Activated CD4-positive, alpha-beta T cell treated with anti-CD3 and anti-CD28 coated beads, Interleukin-2, amount 10 ng/mL, durations not matched to agents 24 days and 14 days (primary cell): Measurements from ENCODE around the gene PPP1R1C. TPM values are rescaled to one million over a fixed set of nuclear protein-coding genes. Genes with fewer than 3 reads are reported as not detected.
"Not testable (repeated sequence)": the region's sequence is repeated elsewhere in the genome, so short reads cannot be mapped to it uniquely, and the experiment has no call there.

Source experiments
- DNase-seq: peaks from one replicate; pipeline ENCODE4 v3.0.0; 2022
- H3K27ac Mint-ChIP-seq: one replicate; pipeline ENCODE4 v1.8.0; 2022; ENCODE audit warnings: mild to moderate bottlenecking, mixed read lengths
- H3K27me3 Mint-ChIP-seq: one replicate; pipeline ENCODE4 v1.8.0; 2022; ENCODE audit warnings: mixed read lengths
- H3K36me3 Mint-ChIP-seq: one replicate; pipeline ENCODE4 v1.8.0; 2022; ENCODE audit warnings: low read depth, mild to moderate bottlenecking, mixed read lengths
- H3K4me1 Mint-ChIP-seq: one replicate; pipeline ENCODE4 v1.8.0; 2021; ENCODE audit warnings: mixed read lengths
- H3K4me3 Mint-ChIP-seq: one replicate; pipeline ENCODE4 v1.8.0; 2022; ENCODE audit warnings: mild to moderate bottlenecking, moderate library complexity, mixed read lengths
- H3K9me3 Mint-ChIP-seq: one replicate; pipeline ENCODE4 v1.8.0; 2021; ENCODE audit warnings: mixed read lengths
- intact Hi-C: fragments of 100-400 bp; cut with micrococcal nuclease; formaldehyde crosslinking; loops from one replicate; pipeline ENCODE4 v1.15.1; 2023
- total RNA-seq: library from RNA; stranded (reverse); gene quantifications from 2 replicates; pipeline ENCODE4 v1.2.3, GENCODE V29; 2022

Gene PPP1R1C
- total RNA-seq, 1 donor from 2014 or later, result not detected

DNA sequence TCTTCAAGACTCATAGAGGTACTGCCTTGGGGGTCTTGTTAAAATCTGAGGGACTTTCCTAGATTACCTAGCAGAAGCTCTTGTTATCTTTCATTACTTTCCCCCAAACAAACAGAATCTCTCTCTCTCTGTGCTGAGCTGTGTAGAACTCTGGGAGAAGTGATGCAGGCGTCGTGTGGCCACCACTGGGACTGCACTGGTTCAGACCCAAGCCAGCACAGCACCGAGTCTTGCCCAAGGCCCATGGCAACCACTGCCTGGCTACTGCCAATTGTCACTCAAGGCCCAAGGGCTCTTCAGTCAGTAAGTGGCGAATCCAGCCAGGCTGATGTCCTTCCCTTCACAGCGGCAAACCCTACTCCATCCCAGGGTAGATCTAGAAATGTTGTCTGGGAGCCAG is 28.6 kb downstream of the PPP1R1C start:
- Mint-ChIP-seq H3K4me3 (no peak overlapping the region), H3K27me3 (no peaks in the 10 kb centered on the region)

DNA sequence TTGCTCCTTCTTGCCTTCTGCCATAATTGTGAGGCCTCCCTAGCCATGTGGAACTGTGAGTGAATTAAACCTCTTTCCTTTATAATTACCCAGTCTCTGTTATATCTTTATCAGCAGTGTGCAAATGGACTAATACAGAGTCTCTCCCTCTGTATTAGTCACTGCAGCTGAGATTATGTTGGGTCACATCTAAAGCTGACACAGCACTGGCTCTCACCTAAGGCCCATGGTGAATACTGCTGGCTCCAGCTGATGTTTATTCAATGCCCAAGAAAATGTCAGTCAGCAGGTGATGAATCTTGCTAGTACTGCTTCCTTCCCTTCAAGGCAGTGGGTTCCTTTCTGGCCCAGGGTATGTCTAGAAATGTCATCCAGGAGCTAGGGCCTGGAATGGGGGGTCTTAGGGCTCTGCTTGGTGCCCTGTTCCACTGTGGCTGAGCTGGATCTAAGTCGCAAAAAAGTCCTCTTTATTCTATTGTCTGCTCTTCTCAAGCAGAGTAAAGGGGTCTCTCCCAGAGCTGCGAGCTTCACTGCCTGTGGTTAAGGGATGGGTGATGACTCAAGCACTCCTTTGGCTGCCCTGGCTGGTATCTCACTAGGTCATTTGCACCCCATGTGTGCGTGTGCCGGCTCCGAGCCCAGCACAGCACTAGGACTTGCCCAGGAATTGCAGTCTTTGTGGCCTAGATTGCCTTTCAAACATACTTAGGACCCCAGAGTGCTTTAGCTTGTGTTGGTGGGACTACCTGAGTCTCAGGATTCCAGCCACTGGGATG is 29.9 kb downstream of the PPP1R1C start:
- no peaks in the 10 kb centered on the region for H3K9me3 Mint-ChIP-seq
- no peak overlapping the region for H3K4me3 Mint-ChIP-seq
- H3K27me3 Mint-ChIP-seq, result no peaks in the 10 kb centered on the region
- no peak overlapping the region for H3K27ac Mint-ChIP-seq
- no peak for DNase-seq
- intact Hi-C loops, result no loop called here
- no peaks in the 10 kb centered on the region for H3K4me1 Mint-ChIP-seq
- no peaks in the 10 kb centered on the region for H3K36me3 Mint-ChIP-seq

More for the DNA sequence above, 28.6 kb downstream of the PPP1R1C start:
- Mint-ChIP-seq H3K4me1 (no peaks in the 10 kb centered on the region), H3K36me3 (no peaks in the 10 kb centered on the region), H3K9me3 (no peaks in the 10 kb centered on the region), H3K27ac (no peak overlapping the region)
- DNase-seq, result no peak
- intact Hi-C loops, result no loop called here

DNA sequence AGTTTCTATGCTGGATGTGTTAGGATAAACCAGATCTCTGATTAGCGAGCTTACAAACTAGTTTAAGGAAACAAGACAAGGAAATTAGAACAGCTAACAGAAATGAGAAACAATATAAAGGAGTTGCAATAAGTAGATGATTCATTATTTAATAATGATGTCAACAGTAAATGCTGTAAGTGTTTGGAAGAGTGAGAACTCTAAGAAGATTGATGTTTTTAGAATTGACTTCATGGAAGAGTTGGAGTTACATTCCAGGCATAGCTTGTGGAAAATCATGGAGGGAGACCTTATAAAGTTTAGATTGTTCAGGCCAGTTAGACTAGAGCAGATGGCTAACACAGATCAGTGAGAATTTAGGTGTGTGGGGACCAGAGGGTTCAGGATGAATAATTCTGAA is 32.6 kb downstream of the PPP1R1C start:
- intact Hi-C loops, result no loop called here
- DNase-seq, result no peak
- Mint-ChIP-seq H3K36me3 (no peaks in the 10 kb centered on the region), H3K4me1 (no peaks in the 10 kb centered on the region), H3K27ac (no peak overlapping the region), H3K4me3 (no peak overlapping the region), H3K27me3 (no peaks in the 10 kb centered on the region), H3K9me3 (peaks cover 6% of the 10 kb centered on the region)

DNA sequence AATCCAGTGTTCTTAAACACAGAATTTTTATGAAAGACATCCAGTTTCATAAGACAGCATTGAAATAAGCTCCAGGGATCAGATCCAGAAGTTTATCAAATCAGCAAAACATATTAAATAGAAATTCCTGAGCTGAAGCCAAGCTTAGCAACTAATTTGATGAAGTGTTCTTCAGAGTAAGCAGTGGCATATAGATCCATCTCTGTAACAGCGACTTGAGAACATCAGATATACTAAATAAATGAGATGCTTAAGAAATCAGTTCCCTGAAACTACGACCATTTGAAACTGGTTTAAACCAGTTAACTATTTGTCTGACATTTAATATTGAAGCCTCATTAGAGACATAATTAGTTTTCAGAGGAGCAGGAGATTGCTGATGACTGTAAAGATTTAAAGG is 34.1 kb downstream of the PPP1R1C start:
- Mint-ChIP-seq H3K9me3 (peaks cover 7% of the 10 kb centered on the region), H3K4me3 (no peak overlapping the region), H3K36me3 (no peaks in the 10 kb centered on the region), H3K27me3 (no peaks in the 10 kb centered on the region), H3K27ac (no peak overlapping the region), H3K4me1 (no peaks in the 10 kb centered on the region)
- intact Hi-C loops, result no loop called here
- no peak for DNase-seq

DNA sequence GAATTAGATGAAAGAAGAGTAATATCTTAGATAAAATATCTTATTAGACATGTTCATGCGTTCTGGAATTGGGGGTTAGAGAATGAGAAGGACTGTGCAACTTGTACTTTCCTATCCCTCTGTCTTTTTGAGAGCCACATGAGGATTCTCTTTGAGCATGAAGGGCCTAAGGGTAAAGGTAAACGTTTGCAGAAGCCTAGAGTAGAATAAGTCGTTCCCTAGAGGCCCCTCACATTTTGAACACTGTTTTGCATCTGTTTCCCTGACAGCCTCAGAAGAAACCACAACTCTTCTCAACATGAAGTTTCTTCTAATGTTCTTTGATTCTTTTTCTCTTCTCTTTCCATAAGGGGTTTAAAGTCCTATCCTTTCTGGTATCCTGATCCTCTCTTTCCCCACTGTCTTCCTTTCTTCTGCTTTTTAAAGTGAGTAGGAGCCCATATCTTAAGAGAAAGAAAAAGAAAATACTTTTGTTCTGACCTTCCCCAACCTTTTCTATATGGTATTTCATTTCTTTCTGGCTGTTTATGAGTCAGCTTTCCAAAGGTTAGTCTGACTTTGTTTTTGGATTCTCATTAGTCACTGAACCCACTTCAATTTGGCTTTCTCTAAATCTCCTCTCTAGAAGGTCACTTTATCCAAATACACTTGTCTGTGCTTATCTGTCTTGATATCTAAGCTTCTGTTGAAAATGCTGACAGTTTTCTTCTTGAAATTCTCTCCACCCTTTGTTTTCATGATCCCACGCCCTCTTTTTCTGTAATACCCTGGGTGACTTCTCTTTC is 34.8 kb downstream of the PPP1R1C start:
- H3K4me1 Mint-ChIP-seq, result no peaks in the 10 kb centered on the region
- H3K4me3 Mint-ChIP-seq, result no peak overlapping the region
- no peaks in the 10 kb centered on the region for H3K36me3 Mint-ChIP-seq
- no peak overlapping the region for H3K27ac Mint-ChIP-seq
- intact Hi-C loops, result no loop called here
- H3K27me3 Mint-ChIP-seq, result no peaks in the 10 kb centered on the region
- DNase-seq, result no peak
- H3K9me3 Mint-ChIP-seq, result peaks cover 7% of the 10 kb centered on the region

DNA sequence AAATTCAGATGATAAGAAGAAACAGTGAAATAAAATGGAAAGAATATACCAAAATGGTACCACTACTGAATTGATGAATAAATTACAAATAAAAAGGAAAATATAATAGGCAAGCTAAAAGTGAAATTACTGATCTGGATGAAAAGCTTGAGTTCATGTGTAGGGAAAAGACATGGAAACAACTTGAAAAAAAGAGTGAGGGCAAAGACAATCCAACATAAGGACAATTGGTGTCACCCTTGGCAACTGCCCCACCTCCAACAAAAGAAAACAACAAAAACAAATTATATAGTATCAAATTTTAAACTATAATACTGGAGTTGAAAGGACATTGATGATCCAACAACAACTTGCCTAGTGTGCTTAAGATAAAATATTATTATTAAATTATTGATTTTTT is 37.6 kb downstream of the PPP1R1C start:
- Mint-ChIP-seq H3K4me3 (no peak overlapping the region), H3K9me3 (peaks cover 7% of the 10 kb centered on the region), H3K27ac (no peak overlapping the region), H3K4me1 (no peaks in the 10 kb centered on the region), H3K27me3 (no peaks in the 10 kb centered on the region), H3K36me3 (no peaks in the 10 kb centered on the region)
- intact Hi-C loops, result no loop called here
- DNase-seq, result no peak

DNA sequence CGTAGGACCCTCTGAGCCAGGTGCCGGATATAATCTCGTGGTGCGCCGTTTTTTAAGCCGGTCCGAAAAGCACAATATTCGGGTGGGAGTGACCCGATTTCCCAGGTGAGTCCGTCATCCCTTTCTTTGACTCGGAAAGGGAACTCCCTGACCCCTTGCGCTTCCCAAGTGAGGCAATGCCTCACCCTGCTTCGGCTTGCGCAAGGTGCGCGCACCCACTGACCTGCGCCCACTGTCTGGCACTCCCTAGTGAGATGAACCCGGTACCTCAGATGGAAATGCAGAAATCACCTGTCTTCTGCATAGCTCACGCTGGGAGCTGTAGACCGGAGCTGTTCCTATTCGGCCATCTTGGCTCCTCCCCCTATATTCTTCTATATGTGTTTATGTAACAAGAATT is 45.2 kb downstream of the PPP1R1C start:
- H3K9me3 Mint-ChIP-seq, H3K27ac Mint-ChIP-seq, intact Hi-C loops, H3K4me3 Mint-ChIP-seq, H3K36me3 Mint-ChIP-seq, H3K27me3 Mint-ChIP-seq, H3K4me1 Mint-ChIP-seq, DNase-seq: not testable (repeated sequence)

DNA sequence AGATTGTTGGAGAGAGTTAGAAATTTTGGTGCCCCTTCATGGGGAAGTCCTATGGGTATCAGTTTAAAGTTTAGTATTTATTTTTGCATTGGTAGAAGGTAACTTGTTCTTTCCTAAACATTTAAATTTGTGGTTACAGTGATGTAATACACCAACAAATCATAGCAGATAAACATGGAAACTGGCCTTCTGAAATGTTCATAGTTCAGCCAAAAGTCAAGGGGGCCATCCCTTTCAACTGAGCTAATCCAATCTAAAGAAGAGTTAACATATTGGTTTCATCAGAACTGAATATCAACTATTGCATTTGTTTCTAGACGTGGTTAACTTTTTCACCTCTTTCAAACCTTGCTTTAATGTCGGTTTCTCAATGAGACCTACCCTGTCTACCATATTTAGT is 46.3 kb downstream of the PPP1R1C start:
- Mint-ChIP-seq H3K9me3 (no peaks in the 10 kb centered on the region), H3K27ac (no peak overlapping the region), H3K27me3 (no peaks in the 10 kb centered on the region), H3K4me3 (no peak overlapping the region), H3K36me3 (no peaks in the 10 kb centered on the region), H3K4me1 (no peaks in the 10 kb centered on the region)
- intact Hi-C loops, result no loop called here
- DNase-seq, result no peak

DNA sequence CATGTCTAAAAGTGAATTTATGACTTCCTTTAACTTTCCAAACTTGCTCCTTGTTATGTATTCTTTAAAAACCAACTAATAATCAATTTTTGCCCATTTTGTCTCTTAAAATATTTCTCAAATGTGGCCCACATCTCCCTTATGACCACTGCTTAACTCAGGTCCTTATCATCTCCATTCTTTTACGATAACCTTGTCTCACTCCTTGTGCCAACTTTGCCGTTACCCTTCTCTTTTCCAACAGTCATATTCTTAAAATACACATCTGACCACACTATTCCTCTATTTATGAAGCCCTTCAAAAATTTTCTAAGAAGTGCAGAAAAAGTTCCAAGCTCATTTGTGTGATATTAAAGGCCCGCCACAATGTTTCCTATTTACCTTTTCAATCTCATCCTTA is 47.8 kb downstream of the PPP1R1C start:
- Mint-ChIP-seq H3K9me3 (no peaks in the 10 kb centered on the region), H3K27me3 (no peaks in the 10 kb centered on the region), H3K36me3 (no peaks in the 10 kb centered on the region), H3K4me1 (no peaks in the 10 kb centered on the region), H3K27ac (no peak overlapping the region), H3K4me3 (no peak overlapping the region)
- intact Hi-C loops, result no loop called here
- DNase-seq, result no peak

DNA sequence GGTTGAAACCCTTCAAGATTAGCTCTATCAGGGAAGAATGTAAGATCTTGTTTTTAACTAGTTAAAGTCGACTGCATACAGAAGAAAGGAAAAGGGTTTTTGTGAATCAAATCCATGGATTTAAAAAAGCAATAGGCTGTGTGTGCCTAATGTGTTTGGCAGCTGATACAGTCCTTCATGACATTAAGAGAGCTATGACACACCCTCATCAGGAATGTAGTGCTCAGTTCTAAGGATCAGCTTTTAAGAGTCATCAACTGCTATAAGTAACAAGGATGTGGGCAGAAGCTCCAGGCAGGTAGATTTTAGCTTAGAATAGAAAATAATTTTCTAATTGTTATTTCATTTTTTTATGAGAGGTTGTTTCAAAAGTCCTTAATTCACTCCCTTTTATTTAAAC is 52.9 kb downstream of the PPP1R1C start:
- H3K4me1 Mint-ChIP-seq, result no peaks in the 10 kb centered on the region
- no peak overlapping the region for H3K27ac Mint-ChIP-seq
- intact Hi-C loops, result no loop called here
- H3K36me3 Mint-ChIP-seq, result no peaks in the 10 kb centered on the region
- H3K27me3 Mint-ChIP-seq, result no peaks in the 10 kb centered on the region
- DNase-seq, result no peak
- H3K4me3 Mint-ChIP-seq, result no peak overlapping the region
- H3K9me3 Mint-ChIP-seq, result no peaks in the 10 kb centered on the region

DNA sequence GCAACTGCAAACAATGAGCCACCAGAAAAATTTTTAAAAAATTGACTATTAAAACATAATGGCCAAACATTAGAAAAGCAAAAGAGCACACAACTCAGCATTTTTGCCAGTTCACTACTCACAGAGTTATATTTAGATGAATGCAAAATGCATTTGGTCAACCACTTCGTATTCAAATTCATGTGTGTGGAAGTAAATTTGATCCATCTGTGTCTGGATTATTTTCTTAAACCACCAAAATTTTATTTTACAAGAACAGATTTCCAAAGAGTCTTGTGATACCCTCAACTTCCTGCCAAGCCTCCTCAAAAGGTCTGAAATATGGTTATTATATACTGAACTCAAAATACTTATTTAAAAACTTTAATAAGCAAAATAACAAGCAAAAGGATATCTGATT is 57.4 kb downstream of the PPP1R1C start:
- Mint-ChIP-seq H3K27ac (no peak overlapping the region), H3K27me3 (no peaks in the 10 kb centered on the region), H3K4me3 (no peak overlapping the region), H3K9me3 (no peaks in the 10 kb centered on the region), H3K36me3 (no peaks in the 10 kb centered on the region), H3K4me1 (no peaks in the 10 kb centered on the region)
- intact Hi-C loops, result no loop called here
- no peak for DNase-seq

DNA sequence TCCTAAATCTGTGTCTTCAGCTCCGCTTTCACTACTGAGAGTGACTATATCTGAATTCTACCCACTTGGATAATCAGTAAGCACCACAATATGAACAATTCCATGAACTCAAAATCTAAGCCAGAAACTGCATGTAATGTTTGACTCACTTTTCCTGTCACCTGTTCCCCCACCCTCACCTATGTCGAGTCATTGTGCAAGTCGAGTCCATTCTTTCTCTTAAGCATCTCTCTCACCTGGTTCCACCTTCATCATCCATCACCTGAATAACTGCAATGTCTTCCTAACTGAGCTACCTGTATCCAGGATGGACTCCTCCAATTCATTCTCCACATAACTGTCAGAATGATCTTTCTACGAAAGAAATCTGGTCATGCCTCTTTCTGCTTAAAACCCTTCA is 58.2 kb downstream of the PPP1R1C start:
- Mint-ChIP-seq H3K4me3 (no peak overlapping the region), H3K9me3 (no peaks in the 10 kb centered on the region), H3K36me3 (no peaks in the 10 kb centered on the region), H3K4me1 (no peaks in the 10 kb centered on the region), H3K27ac (no peak overlapping the region), H3K27me3 (no peaks in the 10 kb centered on the region)
- intact Hi-C loops, result no loop called here
- DNase-seq, result no peak

DNA sequence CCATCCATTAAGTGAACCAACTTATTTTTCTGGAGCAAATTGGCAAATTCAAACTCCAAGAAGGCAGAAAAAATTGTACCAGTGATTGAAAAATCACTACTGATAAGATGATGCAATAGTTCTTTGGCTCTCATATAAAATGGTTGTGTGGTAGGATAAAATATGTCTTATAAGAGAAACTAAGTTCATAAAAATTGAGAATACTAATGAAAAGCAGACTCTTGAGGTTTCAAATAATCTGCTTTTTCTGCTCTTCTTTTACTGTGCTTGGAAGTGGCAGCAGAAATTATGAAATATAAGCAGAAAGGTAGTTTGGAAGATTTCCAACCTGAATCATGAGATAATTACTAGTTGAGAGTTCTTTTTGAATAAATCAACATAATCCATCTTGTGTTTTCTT is 61.9 kb downstream of the PPP1R1C start:
- H3K9me3 Mint-ChIP-seq, result no peaks in the 10 kb centered on the region

DNA sequence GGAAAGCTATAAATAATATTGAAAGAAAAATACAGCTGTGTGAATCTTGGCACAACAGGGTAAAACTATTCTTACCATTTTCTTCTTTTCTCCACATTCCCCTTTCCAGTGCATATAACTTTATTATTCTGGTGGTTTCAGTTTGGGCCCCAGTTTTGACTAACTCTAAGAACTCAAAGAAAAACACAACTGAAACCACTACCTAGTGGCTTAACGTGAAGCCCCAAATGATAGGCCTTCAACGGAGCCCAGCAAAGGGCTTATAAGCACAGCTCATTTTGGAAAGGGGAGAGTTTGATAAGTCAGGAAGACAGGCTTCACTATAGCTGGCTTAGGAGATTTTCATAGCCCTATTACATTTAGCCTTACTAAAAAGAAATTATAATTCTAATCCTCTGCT is 62.4 kb downstream of the PPP1R1C start:
- H3K4me1 Mint-ChIP-seq, result no peaks in the 10 kb centered on the region
- H3K4me3 Mint-ChIP-seq, result no peak overlapping the region
- no peaks in the 10 kb centered on the region for H3K9me3 Mint-ChIP-seq
- DNase-seq, result no peak
- H3K36me3 Mint-ChIP-seq, result no peaks in the 10 kb centered on the region
- no peaks in the 10 kb centered on the region for H3K27me3 Mint-ChIP-seq
- intact Hi-C loops, result no loop called here
- H3K27ac Mint-ChIP-seq, result no peak overlapping the region

More for the DNA sequence above, 61.9 kb downstream of the PPP1R1C start:
- H3K27me3 Mint-ChIP-seq, result no peaks in the 10 kb centered on the region
- no peaks in the 10 kb centered on the region for H3K4me1 Mint-ChIP-seq
- H3K36me3 Mint-ChIP-seq, result no peaks in the 10 kb centered on the region
- no peak for DNase-seq
- H3K4me3 Mint-ChIP-seq, result no peak overlapping the region
- intact Hi-C loops, result no loop called here
- H3K27ac Mint-ChIP-seq, result no peak overlapping the region
